HUES6 (cell line): ENCODE measurements around the gene SUN3.

ENCODE experiments used
- H3K27ac ChIP-seq: 2 replicates; pipeline ENCODE4 v1.7.0; 2013; ENCODE audit warnings: low read depth, mild to moderate bottlenecking, low read length, inconsistent platforms
- H3K27me3 ChIP-seq: 2 replicates; pipeline ENCODE4 v1.6.1; 2013; ENCODE audit warnings: low read length; ENCODE audit not compliant: control insufficient read depth, insufficient read depth
- H3K36me3 ChIP-seq: 2 replicates; pipeline ENCODE4 v1.6.1; 2013; ENCODE audit warnings: low read length; ENCODE audit not compliant: control insufficient read depth, insufficient read depth
- H3K4me1 ChIP-seq: 2 replicates; pipeline ENCODE4 v1.6.1; 2013; ENCODE audit warnings: low read length; ENCODE audit not compliant: control insufficient read depth, insufficient read depth
- H3K4me3 ChIP-seq: 2 replicates; pipeline ENCODE4 v1.5.1; 2013; ENCODE audit warnings: low read depth, low read length
- H3K9ac ChIP-seq: one replicate; pipeline ENCODE4 v1.6.1; 2013; ENCODE audit warnings: mild to moderate bottlenecking, low read length
- H3K9me3 ChIP-seq: 2 replicates; pipeline ENCODE4 v1.6.1; 2013; ENCODE audit warnings: low read depth, low read length; ENCODE audit not compliant: control insufficient read depth, insufficient read depth

Gene SUN3, protein sequence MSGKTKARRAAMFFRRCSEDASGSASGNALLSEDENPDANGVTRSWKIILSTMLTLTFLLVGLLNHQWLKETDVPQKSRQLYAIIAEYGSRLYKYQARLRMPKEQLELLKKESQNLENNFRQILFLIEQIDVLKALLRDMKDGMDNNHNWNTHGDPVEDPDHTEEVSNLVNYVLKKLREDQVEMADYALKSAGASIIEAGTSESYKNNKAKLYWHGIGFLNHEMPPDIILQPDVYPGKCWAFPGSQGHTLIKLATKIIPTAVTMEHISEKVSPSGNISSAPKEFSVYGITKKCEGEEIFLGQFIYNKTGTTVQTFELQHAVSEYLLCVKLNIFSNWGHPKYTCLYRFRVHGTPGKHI

GRCh38 chr7:48028938-48029337 is at the start of gene SUN3:
Gene SUN3 (minus strand): TSS chr7:48029107. CDS start chr7:48028938, 169 bp downstream.
- H3K27me3 ChIP-seq = peaks cover 11% of the 10 kb centered on the region
- H3K36me3 ChIP-seq = no peaks in the 10 kb centered on the region
- no peak within 1 kb of the TSS for H3K9ac ChIP-seq
- no peaks in the 10 kb centered on the region for H3K4me1 ChIP-seq
- peaks cover 3% of the 10 kb centered on the region; the same call in 1 of the 2 replicates for H3K9me3 ChIP-seq
- H3K27ac ChIP-seq = no peak within 1 kb of the TSS
- no peak within 1 kb of the TSS for H3K4me3 ChIP-seq

GRCh38 chr7:48078470-48078869 is 49.6 kb upstream of the SUN3 start:
- H3K9ac ChIP-seq = no peak overlapping the region
- no peak overlapping the region for H3K4me3 ChIP-seq
- H3K27ac ChIP-seq = no peak overlapping the region
- H3K27me3 ChIP-seq = no peaks in the 10 kb centered on the region
- H3K4me1 ChIP-seq = peaks cover 2% of the 10 kb centered on the region; the same call in 1 of the 2 replicates
- no peaks in the 10 kb centered on the region for H3K36me3 ChIP-seq
- H3K9me3 ChIP-seq = 0 out of 2 replicates have a peak, but pooled peaks cover 3% of the 10 kb centered on the region

GRCh38 chr7:48077423-48077822 is 48.5 kb upstream of the SUN3 start:
- H3K4me1 ChIP-seq = no peaks in the 10 kb centered on the region; the same call in 1 of the 2 replicates
- H3K9me3 ChIP-seq = 0 out of 2 replicates have a peak, but pooled peaks cover 3% of the 10 kb centered on the region
- H3K36me3 ChIP-seq = no peaks in the 10 kb centered on the region
- no peak overlapping the region for H3K27ac ChIP-seq
- no peak overlapping the region for H3K9ac ChIP-seq
- H3K27me3 ChIP-seq = no peaks in the 10 kb centered on the region
- H3K4me3 ChIP-seq = no peak overlapping the region

GRCh38 chr7:48074204-48074654 is 45.3 kb upstream of the SUN3 start:
- H3K27ac ChIP-seq = no peak overlapping the region
- no peak overlapping the region for H3K9ac ChIP-seq
- no peaks in the 10 kb centered on the region; the same call in 1 of the 2 replicates for H3K4me1 ChIP-seq
- H3K27me3 ChIP-seq = no peaks in the 10 kb centered on the region
- peaks cover 8% of the 10 kb centered on the region for H3K9me3 ChIP-seq
- no peak overlapping the region for H3K4me3 ChIP-seq
- H3K36me3 ChIP-seq = no peaks in the 10 kb centered on the region

DNA sequence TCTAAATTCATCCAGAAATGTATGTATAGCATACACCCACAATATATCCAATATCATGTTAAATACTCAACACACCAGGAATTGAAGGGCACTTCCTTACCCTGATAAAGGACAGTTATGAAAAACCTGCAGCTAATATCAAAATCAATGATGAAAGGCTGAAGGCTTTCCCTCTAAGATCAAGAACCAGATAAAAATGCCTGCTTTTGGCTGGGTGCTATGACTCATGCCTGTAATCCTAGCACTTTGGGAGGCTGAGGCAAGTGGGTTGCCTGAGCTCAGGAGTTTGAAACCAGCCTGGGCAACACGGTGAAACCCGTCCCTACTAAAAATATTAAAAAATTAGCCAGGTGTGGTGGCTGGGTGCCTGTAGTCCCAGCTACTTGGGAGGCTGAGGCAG is 38.6 kb upstream of the SUN3 start:
- no peaks in the 10 kb centered on the region for H3K27me3 ChIP-seq
- peaks cover 8% of the 10 kb centered on the region for H3K9me3 ChIP-seq
- H3K4me1 ChIP-seq = no peaks in the 10 kb centered on the region
- no peak overlapping the region for H3K9ac ChIP-seq
- H3K36me3 ChIP-seq = no peaks in the 10 kb centered on the region
- H3K4me3 ChIP-seq = no peak overlapping the region
- H3K27ac ChIP-seq = no peak overlapping the region

DNA sequence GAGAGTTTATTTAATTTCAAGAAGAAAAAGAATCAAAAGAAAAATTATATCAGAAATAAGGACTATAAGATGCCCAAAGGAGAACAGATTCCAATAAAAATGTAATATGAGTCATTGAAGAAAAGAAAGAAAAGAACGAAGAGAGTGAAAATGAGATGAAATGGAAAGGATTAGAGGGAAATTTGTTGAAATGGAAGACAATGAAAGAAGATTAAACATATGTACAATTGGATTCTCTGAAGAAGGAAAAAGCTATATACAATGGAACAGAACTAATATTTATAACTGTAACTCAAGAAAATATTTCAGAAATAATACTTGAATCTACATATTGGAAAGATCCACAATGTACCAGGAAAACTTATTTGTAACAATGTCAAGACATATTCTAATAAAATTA is 35.1 kb upstream of the SUN3 start:
- Histone ChIP-seq H3K36me3 (no peaks in the 10 kb centered on the region), H3K4me3 (no peak overlapping the region), H3K9ac (no peak overlapping the region), H3K4me1 (no peaks in the 10 kb centered on the region), H3K27me3 (no peaks in the 10 kb centered on the region), H3K9me3 (no peaks in the 10 kb centered on the region), H3K27ac (no peak overlapping the region)

DNA sequence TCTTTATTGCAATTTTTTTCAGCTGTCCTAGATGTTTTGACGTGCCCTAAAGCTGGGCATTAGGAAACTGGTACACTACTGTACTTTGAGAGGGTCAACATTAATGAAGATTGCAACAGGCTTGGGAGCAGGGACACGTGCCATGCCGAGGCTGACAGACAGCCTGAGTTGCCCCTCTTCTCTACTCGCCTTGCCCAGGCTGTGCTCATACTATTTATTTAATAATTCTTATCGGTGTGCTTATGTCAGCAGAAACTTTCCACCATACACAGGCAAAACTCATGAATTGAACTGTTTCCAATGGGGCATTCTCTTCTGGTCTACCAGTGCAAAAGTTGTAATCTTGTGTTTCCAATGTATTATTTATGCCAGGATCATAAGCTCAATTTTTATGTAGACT is 30.8 kb upstream of the SUN3 start:
- H3K27me3 ChIP-seq = no peaks in the 10 kb centered on the region
- no peak overlapping the region for H3K27ac ChIP-seq
- H3K36me3 ChIP-seq = no peaks in the 10 kb centered on the region
- H3K4me3 ChIP-seq = no peak overlapping the region
- no peaks in the 10 kb centered on the region for H3K4me1 ChIP-seq
- no peaks in the 10 kb centered on the region; the same call in 1 of the 2 replicates for H3K9me3 ChIP-seq
- H3K9ac ChIP-seq = no peak overlapping the region

DNA sequence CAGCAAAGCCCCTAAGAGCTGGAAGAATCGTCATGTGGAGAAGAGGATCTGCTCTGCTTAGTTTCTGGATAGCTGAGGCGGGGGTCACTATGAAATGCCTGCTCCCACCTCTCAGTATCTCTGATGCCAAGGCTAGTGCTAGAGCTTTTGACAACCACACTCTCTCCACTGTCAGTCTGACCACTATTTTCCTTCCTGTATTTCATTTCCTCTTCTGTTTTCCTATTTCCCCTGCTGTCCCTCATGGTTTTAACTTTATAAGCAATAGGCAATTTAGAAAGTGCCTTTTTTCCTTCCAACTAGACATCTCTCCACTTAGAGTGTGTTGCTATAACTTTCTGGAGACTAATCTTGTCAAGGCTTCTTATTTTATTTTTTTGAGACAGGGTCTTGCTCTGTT is 30.1 kb upstream of the SUN3 start:
- no peak overlapping the region for H3K9ac ChIP-seq
- no peak overlapping the region for H3K4me3 ChIP-seq
- no peaks in the 10 kb centered on the region for H3K36me3 ChIP-seq
- H3K27ac ChIP-seq = no peak overlapping the region
- H3K27me3 ChIP-seq = no peaks in the 10 kb centered on the region
- H3K4me1 ChIP-seq = no peaks in the 10 kb centered on the region
- H3K9me3 ChIP-seq = no peaks in the 10 kb centered on the region; the same call in 1 of the 2 replicates

DNA sequence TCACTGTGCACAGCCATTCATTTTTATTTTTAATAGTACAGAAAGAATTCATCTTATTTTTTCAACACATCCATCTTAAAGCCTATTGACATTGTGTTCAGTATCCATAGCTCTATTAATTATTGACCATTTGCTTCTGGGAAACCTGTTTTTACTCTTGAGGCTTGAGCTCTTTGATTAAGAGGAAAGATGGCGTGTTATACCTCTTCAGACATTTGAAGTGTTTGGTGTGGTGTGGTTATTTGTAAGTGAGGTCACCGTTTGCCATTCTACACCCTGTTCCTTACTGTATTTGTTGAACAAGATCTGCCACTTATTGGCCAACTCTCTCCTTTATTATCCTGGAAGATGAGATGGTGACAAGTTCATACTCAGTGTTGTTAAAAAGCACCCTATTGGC is 24.8 kb upstream of the SUN3 start:
- Histone ChIP-seq H3K4me3 (no peak overlapping the region), H3K36me3 (no peaks in the 10 kb centered on the region), H3K9me3 (no peaks in the 10 kb centered on the region; the same call in 1 of the 2 replicates), H3K27ac (no peak overlapping the region), H3K27me3 (no peaks in the 10 kb centered on the region), H3K9ac (no peak overlapping the region), H3K4me1 (peaks cover 5% of the 10 kb centered on the region; the same call in 1 of the 2 replicates)

DNA sequence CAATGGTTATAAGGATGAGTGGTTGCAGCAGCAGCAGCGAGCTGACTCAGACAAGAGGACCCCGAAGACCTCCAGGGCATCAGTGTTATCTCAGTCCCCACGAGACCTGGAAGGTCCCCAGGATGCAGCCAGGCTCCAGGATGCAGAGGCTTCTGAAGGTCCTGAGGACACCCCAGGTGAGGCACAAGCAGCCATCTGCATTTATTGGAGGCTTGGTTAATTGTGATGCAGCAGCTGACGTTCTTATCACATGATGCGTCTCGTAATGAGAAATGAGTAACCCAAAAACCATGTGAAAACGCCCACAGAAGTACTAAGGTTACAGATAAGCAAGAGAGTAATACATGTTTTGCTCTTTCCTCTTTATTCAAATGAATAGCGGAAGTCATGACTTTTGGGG is 23.8 kb upstream of the SUN3 start:
- H3K4me1 ChIP-seq = peaks cover 5% of the 10 kb centered on the region; the same call in 1 of the 2 replicates
- no peak overlapping the region for H3K9ac ChIP-seq
- no peaks in the 10 kb centered on the region for H3K36me3 ChIP-seq
- H3K27ac ChIP-seq = no peak overlapping the region
- H3K9me3 ChIP-seq = no peaks in the 10 kb centered on the region; the same call in 1 of the 2 replicates
- H3K27me3 ChIP-seq = no peaks in the 10 kb centered on the region
- no peak overlapping the region for H3K4me3 ChIP-seq

- no peaks in the 10 kb centered on the region for H3K9me3 ChIP-seq
- no peak overlapping the region for H3K27ac ChIP-seq
- H3K4me3 ChIP-seq = no peak overlapping the region
- peaks cover 15% of the 10 kb centered on the region; the same call in 1 of the 2 replicates for H3K4me1 ChIP-seq
- H3K27me3 ChIP-seq = no peaks in the 10 kb centered on the region
- no peaks in the 10 kb centered on the region for H3K36me3 ChIP-seq
- no peak overlapping the region for H3K9ac ChIP-seq
Measured at GRCh38 chr7:48049850-48050249, 20.9 kb upstream of the SUN3 start.
